ENCODE data around the gene FOXO3. TPM values are rescaled to one million over a fixed set of nuclear protein-coding genes. Genes with fewer than 3 reads are reported as not detected.

FOXO3 gene
- total RNA-seq, 2 donors from 2014 or later = 33.4 to 61.7 TPM

DNA sequence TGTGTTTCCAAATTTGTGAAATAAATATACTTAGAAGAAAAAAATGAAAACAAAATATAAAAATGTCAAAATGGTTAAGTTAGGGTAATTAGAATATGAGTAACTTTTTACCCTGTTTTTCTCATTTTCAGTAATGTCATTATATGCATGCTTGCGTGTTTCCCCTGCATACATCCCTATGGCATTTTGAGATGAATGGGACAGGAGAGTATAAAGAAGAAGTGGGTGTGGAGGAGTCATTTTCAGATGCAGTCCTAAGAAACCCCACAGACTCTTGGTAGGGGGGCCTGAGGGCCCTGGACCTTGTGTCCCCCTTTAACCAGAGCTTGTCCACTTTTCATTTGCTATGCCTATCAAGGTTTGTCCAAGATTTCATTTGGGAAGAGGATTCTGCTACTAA lies 77.2 kb downstream of the FOXO3 start:
- Histone ChIP-seq H3K9me3 (no peaks in the 10 kb centered on the region), H3K36me3 (no peaks in the 10 kb centered on the region), H3K4me3 (no peak overlapping the region), H3K4me1 (no peaks in the 10 kb centered on the region), H3K27me3 (no peaks in the 10 kb centered on the region), H3K27ac (no peak overlapping the region), H3K9ac (ENCODE audit: low read depth in 2 of 2, low read length in 2 of 2) (no peak overlapping the region)
- intact Hi-C loops (cut with DNase I) = no loop called here
- TF ChIP-seq, protein P1, sequence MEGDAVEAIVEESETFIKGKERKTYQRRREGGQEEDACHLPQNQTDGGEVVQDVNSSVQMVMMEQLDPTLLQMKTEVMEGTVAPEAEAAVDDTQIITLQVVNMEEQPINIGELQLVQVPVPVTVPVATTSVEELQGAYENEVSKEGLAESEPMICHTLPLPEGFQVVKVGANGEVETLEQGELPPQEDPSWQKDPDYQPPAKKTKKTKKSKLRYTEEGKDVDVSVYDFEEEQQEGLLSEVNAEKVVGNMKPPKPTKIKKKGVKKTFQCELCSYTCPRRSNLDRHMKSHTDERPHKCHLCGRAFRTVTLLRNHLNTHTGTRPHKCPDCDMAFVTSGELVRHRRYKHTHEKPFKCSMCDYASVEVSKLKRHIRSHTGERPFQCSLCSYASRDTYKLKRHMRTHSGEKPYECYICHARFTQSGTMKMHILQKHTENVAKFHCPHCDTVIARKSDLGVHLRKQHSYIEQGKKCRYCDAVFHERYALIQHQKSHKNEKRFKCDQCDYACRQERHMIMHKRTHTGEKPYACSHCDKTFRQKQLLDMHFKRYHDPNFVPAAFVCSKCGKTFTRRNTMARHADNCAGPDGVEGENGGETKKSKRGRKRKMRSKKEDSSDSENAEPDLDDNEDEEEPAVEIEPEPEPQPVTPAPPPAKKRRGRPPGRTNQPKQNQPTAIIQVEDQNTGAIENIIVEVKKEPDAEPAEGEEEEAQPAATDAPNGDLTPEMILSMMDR (IDR thresholded peaks at IDR 0.05) = no peak
- no peak for DNase-seq

GRCh38 chr6:108638993-108639392 lies 78.3 kb downstream of the FOXO3 start:
- intact Hi-C loops (cut with DNase I) = no loop called here
- H3K9ac ChIP-seq (ENCODE audit: low read depth in 2 of 2, low read length in 2 of 2) = no peak overlapping the region
- DNase-seq = no peak
- TF ChIP-seq, protein P1 (IDR thresholded peaks at IDR 0.05) = no peak
- H3K27ac ChIP-seq = no peak overlapping the region
- no peaks in the 10 kb centered on the region for H3K4me1 ChIP-seq
- no peaks in the 10 kb centered on the region for H3K9me3 ChIP-seq
- H3K27me3 ChIP-seq = no peaks in the 10 kb centered on the region
- H3K36me3 ChIP-seq = no peaks in the 10 kb centered on the region
- H3K4me3 ChIP-seq = no peak overlapping the region

DNA sequence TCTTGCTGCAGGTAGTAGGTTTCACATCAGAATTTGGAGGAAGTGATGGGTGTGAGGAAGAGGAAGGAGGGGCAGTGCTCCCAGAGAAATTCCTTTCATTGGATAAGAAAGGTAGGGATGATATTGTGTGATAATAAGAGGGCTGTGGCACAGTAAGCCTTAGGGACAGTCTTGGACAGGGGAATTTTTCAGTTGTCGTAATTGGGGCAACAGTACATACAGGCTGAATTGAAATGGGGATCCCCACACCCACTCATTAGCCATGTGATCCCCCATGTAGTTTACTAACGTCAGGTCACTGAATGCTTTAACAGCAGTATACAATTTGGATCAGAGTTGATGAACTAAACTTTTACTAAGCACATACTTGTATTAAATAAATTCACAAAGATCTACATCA lies 79.4 kb downstream of the FOXO3 start:
- intact Hi-C loops (cut with DNase I) = no loop called here
- Histone ChIP-seq H3K9me3 (no peaks in the 10 kb centered on the region), H3K36me3 (no peaks in the 10 kb centered on the region), H3K9ac (ENCODE audit: low read depth in 2 of 2, low read length in 2 of 2) (no peak overlapping the region), H3K27me3 (no peaks in the 10 kb centered on the region), H3K27ac (no peak overlapping the region), H3K4me3 (no peak overlapping the region), H3K4me1 (no peaks in the 10 kb centered on the region)
- DNase-seq = no peak
- TF ChIP-seq, protein P1 (IDR thresholded peaks at IDR 0.05) = no peak

DNA sequence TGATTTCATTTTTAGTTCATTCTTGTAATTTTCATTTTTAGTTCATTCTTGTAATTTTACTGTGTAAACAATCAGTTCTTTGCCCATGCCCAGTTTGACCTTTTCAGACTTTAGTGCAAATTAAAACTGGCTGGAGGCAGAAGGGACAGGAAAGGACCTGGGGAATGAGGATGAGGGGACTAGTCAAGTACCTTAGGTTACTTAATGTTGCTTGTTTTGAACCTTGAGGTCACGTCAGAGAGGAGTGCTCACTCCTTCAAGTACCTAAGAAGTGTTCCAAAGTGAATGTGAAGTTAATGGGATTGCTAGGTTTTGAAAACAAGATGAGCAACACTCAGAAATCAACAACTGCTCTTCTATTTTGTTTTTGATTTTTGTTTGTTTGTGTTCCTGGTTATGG lies 82.5 kb downstream of the FOXO3 start:
- TF ChIP-seq, protein P1 (IDR thresholded peaks at IDR 0.05) = no peak
- Histone ChIP-seq H3K9me3 (no peaks in the 10 kb centered on the region), H3K27me3 (no peaks in the 10 kb centered on the region), H3K4me1 (no peaks in the 10 kb centered on the region), H3K27ac (no peak overlapping the region), H3K4me3 (no peak overlapping the region), H3K9ac (ENCODE audit: low read depth in 2 of 2, low read length in 2 of 2) (no peak overlapping the region), H3K36me3 (no peaks in the 10 kb centered on the region)
- DNase-seq = no peak
- intact Hi-C loops (cut with DNase I) = no loop called here

- Histone ChIP-seq H3K27ac (no peak overlapping the region), H3K9me3 (no peaks in the 10 kb centered on the region), H3K36me3 (no peaks in the 10 kb centered on the region), H3K9ac (ENCODE audit: low read depth in 2 of 2, low read length in 2 of 2) (no peak overlapping the region), H3K4me1 (no peaks in the 10 kb centered on the region), H3K4me3 (no peak overlapping the region), H3K27me3 (no peaks in the 10 kb centered on the region)
- no peak for DNase-seq
- intact Hi-C loops (cut with DNase I) = no loop called here
- TF ChIP-seq, protein P1 (IDR thresholded peaks at IDR 0.05) = no peak
These were observed 83.5 kb downstream of the FOXO3 start for GRCh38 chr6:108644252-108644651.

DNA sequence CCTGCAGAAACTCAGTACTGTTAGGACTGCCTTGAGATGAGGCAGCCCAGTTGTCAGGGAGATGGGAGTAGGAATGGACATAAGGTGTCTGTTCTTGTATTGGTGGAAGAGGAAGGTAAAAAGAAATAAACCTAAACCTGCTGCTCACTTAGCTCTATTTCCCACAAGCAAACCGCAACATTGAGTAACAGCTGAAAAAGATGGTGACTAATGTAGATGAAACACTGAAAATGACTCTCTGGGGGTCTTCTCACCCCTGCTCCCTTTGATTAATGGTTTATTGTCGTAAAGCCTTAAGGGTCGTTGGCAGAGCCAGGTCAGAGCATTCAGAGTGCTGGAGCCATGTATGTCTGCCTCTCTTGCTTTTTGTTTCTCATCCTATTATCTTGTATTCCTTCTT lies 87.5 kb downstream of the FOXO3 start:
- intact Hi-C loops (cut with DNase I) = no loop called here
- TF ChIP-seq, protein P1 (IDR thresholded peaks at IDR 0.05) = no peak
- H3K9ac ChIP-seq (ENCODE audit: low read depth in 2 of 2, low read length in 2 of 2) = no peak overlapping the region
- H3K27ac ChIP-seq = no peak overlapping the region
- H3K4me3 ChIP-seq = no peak overlapping the region
- no peaks in the 10 kb centered on the region for H3K36me3 ChIP-seq
- no peaks in the 10 kb centered on the region for H3K27me3 ChIP-seq
- no peaks in the 10 kb centered on the region for H3K9me3 ChIP-seq
- DNase-seq = no peak
- no peaks in the 10 kb centered on the region for H3K4me1 ChIP-seq
